Stimulated activated naive CD8-positive, alpha-beta T cell treated with anti-CD3 and anti-CD28 coated beads, Interleukin-15, Interleukin-2, amounts not matched to agents 100 U/mL and 50 U/mL, for 24 hours (primary cell): Measurements from ENCODE around the gene AGK.
"Not testable (repeated sequence)": the region's sequence is repeated elsewhere in the genome, so short reads cannot be mapped to it uniquely, and the experiment has no call there.

Source experiments
- ATAC-seq: fragments of 150-1000 bp; cut with Tn5 transposase; one replicate; pipeline ENCODE4 v1.10.0; 2021
- DNase-seq: peaks from one replicate; pipeline ENCODE4 v3.0.0; 2021

Gene AGK

GRCh38 chr7:141685285-141686023 is 134.2 kb downstream of the AGK start:
- ATAC-seq, result no peak
- DNase-seq, result no peak

GRCh38 chr7:141686074-141686473 is 134.9 kb downstream of the AGK start:
- DNase-seq (no peak), ATAC-seq (no peak)

- no peak for DNase-seq
- ATAC-seq, result no peak
Observed at GRCh38 chr7:141686670-141687069, 135.5 kb downstream of the AGK start.

- DNase-seq (no peak), ATAC-seq (no peak)
Observed at GRCh38 chr7:141688043-141688442, 136.8 kb downstream of the AGK start.

- ATAC-seq, DNase-seq: not testable (repeated sequence)
Observed at GRCh38 chr7:141689072-141689825, 138.0 kb downstream of the AGK start.

GRCh38 chr7:141691540-141691939 is 140.3 kb downstream of the AGK start:
- DNase-seq, result no peak
- no peak for ATAC-seq

- ATAC-seq, result no peak
- DNase-seq, result no peak
Observed at GRCh38 chr7:141691961-141692360, 140.8 kb downstream of the AGK start.

GRCh38 chr7:141693082-141693481 is 141.9 kb downstream of the AGK start:
- no peak for DNase-seq
- ATAC-seq, result no peak

GRCh38 chr7:141695803-141696289 is 144.6 kb downstream of the AGK start:
- ATAC-seq, result no peak

GRCh38 chr7:141696348-141696747 is 145.1 kb downstream of the AGK start:
- DNase-seq (no peak), ATAC-seq (no peak)

More at GRCh38 chr7:141695803-141696289, 144.6 kb downstream of the AGK start:
- no peak for DNase-seq

GRCh38 chr7:141697211-141697871 is 146.1 kb downstream of the AGK start:
- no peak for ATAC-seq
- DNase-seq, result no peak

- no peak for ATAC-seq
- DNase-seq, result peak; percentile 14
Observed at GRCh38 chr7:141698247-141699015, 147.2 kb downstream of the AGK start.

- DNase-seq (no peak), ATAC-seq (no peak)
Observed at GRCh38 chr7:141699860-141700259, 148.7 kb downstream of the AGK start.

GRCh38 chr7:141700296-141700847 is 149.2 kb downstream of the AGK start:
- ATAC-seq, result no peak
- DNase-seq, result no peak

- DNase-seq (peak; percentile 13), ATAC-seq (no peak)
Observed at GRCh38 chr7:141700848-141701371, 149.7 kb downstream of the AGK start.

- DNase-seq (peak; percentile 71), ATAC-seq (peak; percentile 87)
Observed at GRCh38 chr7:141701489-141702046, 150.4 kb downstream of the AGK start.

- peak; percentile 66 for DNase-seq
- peak; percentile 70 for ATAC-seq
Observed at GRCh38 chr7:141702047-141702567, 150.9 kb downstream of the AGK start, which contains the start of gene DENND11. Gene DENND11 (minus strand): TSS chr7:141702166. CDS start chr7:141702153, 13 bp downstream.

GRCh38 chr7:141702892-141703291 is 151.7 kb downstream of the AGK start:
- ATAC-seq, result no peak
- DNase-seq, result no peak

GRCh38 chr7:141704112-141704511 is 152.9 kb downstream of the AGK start:
- ATAC-seq, result no peak
- no peak for DNase-seq

GRCh38 chr7:141704741-141705140 is 153.5 kb downstream of the AGK start:
- no peak for ATAC-seq
- DNase-seq, result no peak
